Effector memory CD8-positive, alpha-beta T cell (primary cell): ENCODE results near the gene EMILIN1.
A peak's percentile ranks its signal among the peaks of the same experiment; 100 is the strongest.

Source experiments
- ATAC-seq: fragments of 150-1000 bp; cut with Tn5 transposase; replicated peaks from 2 replicates; pipeline ENCODE4 v1.10.0; 2021; ENCODE audit warnings: mild to moderate bottlenecking, moderate library complexity
- DNase-seq, 3 experiments: peaks; one replicate each; pipeline ENCODE4 v3.0.0; 2021
- H3K27ac Mint-ChIP-seq, 2 donors: one replicate each; pipeline ENCODE4 v1.8.0; 2022; ENCODE audit warnings: mild to moderate bottlenecking in 2 of 2, mixed read lengths in 2 of 2, moderate library complexity in 2 of 2
- H3K27me3 Mint-ChIP-seq, 2 donors: one replicate each; pipeline ENCODE4 v1.8.0; 2022; ENCODE audit warnings: mixed read lengths in 2 of 2
- H3K36me3 Mint-ChIP-seq: one replicate; pipeline ENCODE4 v1.8.0; 2022; ENCODE audit warnings: mild to moderate bottlenecking, moderate library complexity, mixed read lengths; ENCODE audit not compliant: insufficient read depth
- H3K4me1 Mint-ChIP-seq, 2 donors: one replicate each; pipeline ENCODE4 v1.8.0; 2022; ENCODE audit warnings: low read depth in 2 of 2, mixed read lengths in 2 of 2
- H3K4me3 Mint-ChIP-seq, 2 donors: one replicate each; pipeline ENCODE4 v1.8.0; 2022; ENCODE audit warnings: mild to moderate bottlenecking in 2 of 2, mixed read lengths in 2 of 2, moderate library complexity in 2 of 2
- H3K9me3 Mint-ChIP-seq, 2 donors: one replicate each; pipeline ENCODE4 v1.8.0; 2022; ENCODE audit warnings: mixed read lengths in 2 of 2

Gene EMILIN1

GRCh38 chr2:27079233-27080139, 1.1 kb downstream of the EMILIN1 start:
- DNase-seq = no peak
- Mint-ChIP-seq H3K9me3 (no peaks in the 10 kb centered on the region), H3K36me3 (peaks cover 3% of the 10 kb centered on the region), H3K4me1 (peaks cover 32 to 35% of the 10 kb centered on the region in 2 donors), H3K4me3 (peak overlapping the region in 1 of 2 donors; percentile 72), H3K27ac (peak overlapping the region in 1 of 2 donors; percentile 83), H3K27me3 (no peaks in the 10 kb centered on the region)
- no peak for ATAC-seq

DNA sequence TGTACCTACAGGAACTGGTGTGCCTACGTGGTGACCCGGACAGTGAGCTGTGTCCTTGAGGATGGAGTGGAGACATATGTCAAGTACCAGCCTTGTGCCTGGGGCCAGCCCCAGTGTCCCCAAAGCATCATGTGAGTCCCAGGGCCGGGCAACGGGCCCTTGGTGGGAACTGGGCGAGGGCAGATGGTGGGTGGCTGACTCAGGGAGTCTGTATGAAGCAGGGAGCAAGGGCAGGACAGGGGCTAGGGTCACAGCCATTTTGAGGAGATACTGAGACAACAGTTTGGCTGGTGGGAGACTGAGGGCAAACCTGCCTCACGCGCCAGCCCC, 1.7 kb downstream of the EMILIN1 start:
- no peak for DNase-seq
- Mint-ChIP-seq H3K27ac (peak overlapping the region; percentile 83 to 90), H3K4me1 (peaks cover 27 to 30% of the 10 kb centered on the region in 2 donors), H3K27me3 (no peaks in the 10 kb centered on the region), H3K4me3 (peak overlapping the region in 1 of 2 donors; percentile 72), H3K36me3 (peaks cover 3% of the 10 kb centered on the region), H3K9me3 (no peaks in the 10 kb centered on the region)
- no peak for ATAC-seq

DNA sequence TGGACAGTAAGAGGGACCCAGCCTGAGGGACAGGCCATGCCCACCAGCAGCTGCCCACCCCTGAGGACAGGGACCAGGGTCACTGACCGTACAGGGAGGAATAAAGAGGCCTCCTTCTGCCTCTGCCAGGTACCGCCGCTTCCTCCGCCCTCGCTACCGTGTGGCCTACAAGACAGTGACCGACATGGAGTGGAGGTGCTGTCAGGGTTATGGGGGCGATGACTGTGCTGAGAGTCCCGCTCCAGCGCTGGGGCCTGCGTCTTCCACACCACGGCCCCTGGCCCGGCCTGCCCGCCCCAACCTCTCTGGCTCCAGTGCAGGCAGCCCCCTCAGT, 2.2 kb downstream of the EMILIN1 start:
- Mint-ChIP-seq H3K4me1 (peaks cover 26 to 30% of the 10 kb centered on the region in 2 donors), H3K9me3 (no peaks in the 10 kb centered on the region), H3K27ac (peak overlapping the region; percentile 83 to 90), H3K27me3 (no peaks in the 10 kb centered on the region), H3K36me3 (peaks cover 3% of the 10 kb centered on the region), H3K4me3 (peak overlapping the region; percentile 72 to 79)
- ATAC-seq = no peak
- no peak for DNase-seq

DNA sequence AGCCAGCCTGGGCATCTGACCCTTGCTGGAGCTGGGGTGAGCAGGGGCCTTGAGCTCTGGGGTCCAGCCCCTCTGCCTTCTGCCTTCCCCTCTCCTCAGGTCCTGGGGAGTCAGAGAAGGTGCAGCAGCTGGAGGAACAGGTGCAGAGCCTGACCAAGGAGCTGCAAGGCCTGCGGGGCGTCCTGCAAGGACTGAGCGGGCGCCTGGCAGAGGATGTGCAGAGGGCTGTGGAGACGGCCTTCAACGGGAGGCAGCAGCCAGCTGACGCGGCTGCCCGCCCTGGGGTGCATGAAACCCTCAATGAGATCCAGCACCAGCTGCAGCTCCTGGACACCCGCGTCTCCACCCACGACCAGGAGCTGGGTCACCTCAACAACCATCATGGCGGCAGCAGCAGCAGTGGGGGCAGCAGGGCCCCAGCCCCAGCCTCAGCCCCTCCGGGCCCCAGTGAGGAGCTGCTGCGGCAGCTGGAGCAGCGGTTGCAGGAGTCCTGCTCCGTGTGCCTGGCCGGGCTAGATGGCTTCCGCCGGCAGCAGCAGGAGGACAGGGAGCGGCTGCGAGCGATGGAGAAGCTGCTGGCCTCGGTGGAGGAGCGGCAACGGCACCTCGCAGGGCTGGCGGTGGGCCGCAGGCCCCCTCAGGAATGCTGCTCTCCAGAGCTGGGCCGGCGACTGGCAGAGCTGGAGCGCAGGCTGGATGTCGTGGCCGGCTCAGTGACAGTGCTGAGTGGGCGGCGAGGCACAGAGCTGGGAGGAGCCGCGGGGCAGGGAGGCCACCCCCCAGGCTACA, 3.8 kb downstream of the EMILIN1 start:
- DNase-seq (no peak), ATAC-seq (no peak)
- Mint-ChIP-seq H3K27ac (peak overlapping the region in 1 of 2 donors; percentile 83), H3K27me3 (no peaks in the 10 kb centered on the region), H3K9me3 (no peaks in the 10 kb centered on the region), H3K36me3 (peaks cover 8% of the 10 kb centered on the region), H3K4me1 (peaks cover 24 to 33% of the 10 kb centered on the region in 2 donors), H3K4me3 (peak overlapping the region in 1 of 2 donors; percentile 79)

- DNase-seq (no peak), ATAC-seq (no peak)
- H3K4me1 Mint-ChIP-seq = peaks cover 24 to 32% of the 10 kb centered on the region in 2 donors
- no peaks in the 10 kb centered on the region for H3K27me3 Mint-ChIP-seq
- H3K27ac Mint-ChIP-seq = no peak overlapping the region
- H3K9me3 Mint-ChIP-seq = no peaks in the 10 kb centered on the region
- H3K4me3 Mint-ChIP-seq = no peak overlapping the region
- H3K36me3 Mint-ChIP-seq = peaks cover 8% of the 10 kb centered on the region
Observed at GRCh38 chr2:27082773-27083409, 4.5 kb downstream of the EMILIN1 start.

- peaks cover 8% of the 10 kb centered on the region for H3K36me3 Mint-ChIP-seq
- peaks cover 24 to 31% of the 10 kb centered on the region in 2 donors for H3K4me1 Mint-ChIP-seq
- H3K27ac Mint-ChIP-seq = no peak overlapping the region
- no peaks in the 10 kb centered on the region for H3K27me3 Mint-ChIP-seq
- peak overlapping the region in 1 of 2 donors; percentile 10 for H3K4me3 Mint-ChIP-seq
- H3K9me3 Mint-ChIP-seq = no peaks in the 10 kb centered on the region
- ATAC-seq (no peak), DNase-seq (no peak)
Observed at GRCh38 chr2:27083410-27084296, 5.2 kb downstream of the EMILIN1 start.

DNA sequence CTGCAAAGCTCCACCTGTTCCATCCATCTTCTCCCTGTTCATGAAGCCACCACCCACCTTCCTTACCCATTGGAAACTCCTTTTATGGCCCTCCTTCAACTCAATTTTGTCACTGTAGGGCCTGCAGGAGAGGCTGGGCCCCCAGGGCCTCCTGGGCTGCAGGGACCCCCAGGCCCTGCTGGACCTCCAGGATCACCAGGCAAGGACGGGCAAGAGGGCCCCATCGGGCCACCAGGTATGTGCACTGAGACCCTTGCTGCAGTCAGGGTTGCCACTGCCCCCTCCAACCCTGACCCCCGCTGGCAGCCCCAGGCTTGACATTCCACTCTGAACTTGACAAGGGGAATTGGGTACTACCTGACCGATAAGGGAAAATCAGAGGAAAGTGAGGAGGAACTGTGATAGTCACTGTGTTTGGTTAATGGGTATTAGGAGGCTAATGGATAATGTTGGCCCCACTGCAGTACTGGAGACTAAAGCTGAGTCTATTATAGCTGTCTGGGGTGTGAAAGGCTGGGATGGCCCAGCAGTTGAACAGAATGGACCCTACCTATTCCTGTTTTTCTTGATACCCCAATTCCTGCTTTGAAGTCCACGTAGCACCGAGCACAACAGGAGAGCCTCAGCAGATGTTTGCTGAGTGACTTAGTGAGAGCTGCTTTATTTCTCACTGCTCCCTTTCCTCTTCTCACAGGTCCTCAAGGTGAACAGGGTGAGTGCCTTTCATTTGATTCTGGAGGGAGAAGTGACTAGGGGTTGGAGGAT, 6.1 kb downstream of the EMILIN1 start:
- H3K27ac Mint-ChIP-seq = no peak overlapping the region
- no peaks in the 10 kb centered on the region for H3K27me3 Mint-ChIP-seq
- DNase-seq (no peak), ATAC-seq (no peak)
- H3K36me3 Mint-ChIP-seq = peaks cover 8% of the 10 kb centered on the region
- H3K9me3 Mint-ChIP-seq = no peaks in the 10 kb centered on the region
- peaks cover 24 to 31% of the 10 kb centered on the region in 2 donors for H3K4me1 Mint-ChIP-seq
- H3K4me3 Mint-ChIP-seq = peak overlapping the region; percentile 10 to 82

DNA sequence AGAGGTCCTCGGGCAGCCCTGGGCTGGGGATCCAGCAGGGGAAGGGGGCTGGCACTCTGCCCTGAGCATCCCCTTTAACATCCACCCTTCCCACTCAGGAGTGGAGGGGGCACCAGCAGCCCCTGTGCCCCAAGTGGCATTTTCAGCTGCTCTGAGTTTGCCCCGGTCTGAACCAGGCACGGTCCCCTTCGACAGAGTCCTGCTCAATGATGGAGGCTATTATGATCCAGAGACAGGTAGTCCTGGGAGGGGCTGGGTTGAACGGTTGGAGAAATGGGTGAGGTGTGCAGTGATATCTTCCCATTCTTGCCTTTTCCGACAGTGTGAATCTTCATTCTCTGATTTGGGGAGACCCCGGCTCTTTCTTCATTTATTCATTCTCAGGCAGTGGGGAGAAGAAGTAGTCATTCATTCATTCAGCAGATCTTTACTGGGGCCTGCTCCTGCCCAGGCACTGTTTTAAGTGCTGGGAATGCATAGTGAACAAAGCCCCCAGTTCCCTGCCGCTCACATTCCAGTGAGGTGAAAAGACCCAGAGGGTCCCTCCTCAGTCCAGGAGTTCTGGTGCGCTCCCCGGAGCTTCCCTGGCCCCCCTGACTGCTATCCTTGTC, 6.8 kb downstream of the EMILIN1 start:
- Mint-ChIP-seq H3K36me3 (peaks cover 8% of the 10 kb centered on the region), H3K4me3 (peak overlapping the region; percentile 80 to 82), H3K9me3 (no peaks in the 10 kb centered on the region), H3K27me3 (no peaks in the 10 kb centered on the region), H3K4me1 (peaks cover 22 to 29% of the 10 kb centered on the region in 2 donors), H3K27ac (peak overlapping the region; percentile 33 to 91)
- no peak for DNase-seq
- no peak for ATAC-seq

DNA sequence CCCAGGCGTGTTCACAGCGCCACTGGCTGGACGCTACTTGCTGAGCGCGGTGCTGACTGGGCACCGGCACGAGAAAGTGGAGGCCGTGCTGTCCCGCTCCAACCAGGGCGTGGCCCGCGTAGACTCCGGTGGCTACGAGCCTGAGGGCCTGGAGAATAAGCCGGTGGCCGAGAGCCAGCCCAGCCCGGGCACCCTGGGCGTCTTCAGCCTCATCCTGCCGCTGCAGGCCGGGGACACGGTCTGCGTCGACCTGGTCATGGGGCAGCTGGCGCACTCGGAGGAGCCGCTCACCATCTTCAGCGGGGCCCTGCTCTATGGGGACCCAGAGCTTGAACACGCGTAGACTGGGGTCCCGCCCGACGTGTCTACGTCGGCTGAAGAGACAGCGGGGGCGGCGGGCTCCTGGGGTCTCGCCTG, 7.3 kb downstream of the EMILIN1 start:
- Mint-ChIP-seq H3K27me3 (no peaks in the 10 kb centered on the region), H3K4me1 (peaks cover 19 to 26% of the 10 kb centered on the region in 2 donors), H3K36me3 (peaks cover 8% of the 10 kb centered on the region), H3K4me3 (peak overlapping the region; percentile 80 to 82), H3K9me3 (no peaks in the 10 kb centered on the region), H3K27ac (peak overlapping the region; percentile 33 to 91)
- ATAC-seq = no peak
- DNase-seq = no peak

- Mint-ChIP-seq H3K36me3 (peaks cover 7% of the 10 kb centered on the region), H3K27me3 (no peaks in the 10 kb centered on the region)
Observed at GRCh38 chr2:27086090-27086723, 7.8 kb downstream of the EMILIN1 start.

GRCh38 chr2:27086724-27087593, 8.5 kb downstream of the EMILIN1 start, which contains the start of gene KHK:
TSS of gene KHK (plus strand) at chr2:27086772. CDS start at chr2:27087260, 488 bp downstream.
- Mint-ChIP-seq H3K4me3 (peak within 1 kb of the TSS; percentile 80 to 82), H3K36me3 (peaks cover 5% of the 10 kb centered on the region), H3K27ac (peak within 1 kb of the TSS; percentile 33 to 91), H3K27me3 (no peaks in the 10 kb centered on the region), H3K4me1 (peaks cover 8 to 15% of the 10 kb centered on the region in 2 donors), H3K9me3 (no peaks in the 10 kb centered on the region)
- DNase-seq (no peak), ATAC-seq (no peak)

More at GRCh38 chr2:27086090-27086723, 7.8 kb downstream of the EMILIN1 start:
- Mint-ChIP-seq H3K4me1 (peaks cover 14 to 21% of the 10 kb centered on the region in 2 donors), H3K4me3 (peak overlapping the region; percentile 80 to 82), H3K9me3 (no peaks in the 10 kb centered on the region), H3K27ac (peak overlapping the region in 1 of 2 donors; percentile 91)
- ATAC-seq = peak; percentile 92
- peak; percentile 97 to 99 (median 99) for DNase-seq
